GM12874 (cell line): ENCODE measurements around the gene CD9.

Source experiments
- CTCF ChIP-seq: IDR thresholded peaks from 2 replicates; pipeline ENCODE4 v1.5.1; 2011; ENCODE audit warnings: low read depth, mild to moderate bottlenecking, control low read depth, low read length, moderate library complexity; ENCODE audit not compliant: insufficient read depth

The CD9 gene

GRCh38 chr12:6279631-6280030 lies 79.4 kb downstream of the CD9 start:
- TF ChIP-seq CTCF = no peak

DNA sequence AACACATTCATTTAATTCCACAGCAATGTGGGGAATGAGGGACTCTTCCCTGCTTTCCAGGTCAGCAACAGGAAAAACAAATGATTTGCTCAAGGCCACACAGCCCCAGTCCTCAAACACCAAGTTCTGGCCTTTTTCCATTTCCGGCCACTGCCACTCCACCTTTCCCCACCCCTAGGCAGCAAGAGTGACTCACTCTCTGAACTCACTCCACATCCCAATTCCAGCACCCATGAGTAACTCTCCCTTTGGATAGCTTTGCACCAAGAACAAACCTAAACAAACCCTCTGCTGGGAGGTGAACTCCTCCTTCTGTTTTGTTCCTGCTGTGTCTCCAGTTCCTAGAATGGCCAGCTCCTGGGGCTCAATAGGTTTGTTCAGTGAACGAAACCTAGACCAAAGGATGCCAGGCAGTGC lies 79.9 kb downstream of the CD9 start:
- TF ChIP-seq CTCF = no peak

GRCh38 chr12:6280672-6281071 lies 80.5 kb downstream of the CD9 start:
- TF ChIP-seq CTCF = no peak

DNA sequence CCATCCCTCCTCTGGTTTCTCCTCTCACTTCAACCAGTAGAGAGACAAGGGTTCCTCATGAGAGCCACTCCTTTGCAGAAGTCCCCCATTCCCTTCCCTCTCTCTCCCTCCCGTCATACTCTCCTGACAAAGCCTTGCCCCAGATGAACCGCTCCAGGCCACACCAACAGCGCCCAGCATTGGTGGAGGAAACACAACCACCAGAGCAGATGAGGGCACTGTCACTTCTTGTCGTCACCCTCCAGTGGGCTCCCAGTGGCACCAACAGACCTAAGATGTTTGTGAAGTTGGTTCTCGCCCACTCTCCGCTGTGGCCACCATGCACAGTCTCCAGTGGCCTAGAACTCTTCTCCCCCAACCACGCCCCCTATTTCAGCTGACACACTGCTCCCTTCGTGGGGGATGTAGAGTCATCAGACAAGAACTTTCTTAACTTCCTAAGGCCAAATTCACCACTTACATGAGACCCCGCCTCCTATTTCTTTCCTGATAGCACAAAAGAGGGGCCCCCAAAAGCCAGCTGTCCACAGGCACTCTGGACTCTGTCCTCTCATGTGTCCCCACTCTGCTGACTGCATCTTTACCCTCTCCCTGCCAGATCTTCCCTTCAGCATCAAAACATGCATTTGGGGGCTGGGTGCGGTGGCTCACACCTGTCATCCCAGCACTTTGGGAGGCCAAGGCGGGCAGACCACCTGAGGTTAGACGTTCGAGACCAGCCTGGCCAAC lies 81.0 kb downstream of the CD9 start:
- no peak for TF ChIP-seq CTCF

DNA sequence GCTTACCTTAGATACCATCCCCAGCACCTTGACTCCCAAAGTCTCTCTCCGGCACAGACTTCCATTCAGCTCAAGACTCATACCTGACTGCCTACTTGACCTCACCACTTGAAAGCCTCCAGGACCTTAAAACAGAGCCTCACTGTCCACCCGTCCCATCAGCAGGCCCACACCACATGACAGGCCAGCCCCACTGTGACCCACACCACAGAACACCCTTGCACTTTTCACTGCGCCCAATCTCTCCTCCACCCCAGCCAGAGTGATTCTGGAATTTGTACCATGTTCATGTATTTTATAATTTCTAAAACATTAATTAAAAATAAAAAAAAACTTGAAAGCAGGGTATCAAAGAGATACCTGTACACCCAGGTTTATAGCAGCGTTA lies 82.2 kb downstream of the CD9 start:
- no peak for TF ChIP-seq CTCF

- no peak for TF ChIP-seq CTCF
Measured at GRCh38 chr12:6284273-6284672, 84.1 kb downstream of the CD9 start.

DNA sequence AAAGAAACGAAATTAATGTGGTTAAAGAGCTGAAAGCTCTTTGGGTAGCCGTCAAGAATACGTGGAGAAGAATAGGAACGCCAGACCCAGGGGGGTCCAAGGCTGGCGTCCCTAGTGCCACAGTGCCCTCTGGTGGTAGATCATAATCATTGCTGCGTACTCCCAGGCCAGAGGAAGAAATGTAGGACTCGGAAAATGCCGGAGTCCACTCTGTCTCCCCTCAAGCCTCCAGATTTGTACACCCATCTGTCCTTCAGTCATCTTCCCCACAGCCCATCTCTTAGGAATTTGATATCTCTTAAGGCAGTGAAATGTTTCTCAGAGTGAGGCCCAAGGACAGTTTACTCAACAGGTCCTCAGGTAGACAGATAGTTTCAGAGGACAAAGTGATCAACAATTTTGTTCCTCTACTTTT lies 84.9 kb downstream of the CD9 start:
- TF ChIP-seq CTCF = peak; percentile 84
